ENCODE data around the gene RFXAP. TPM values are rescaled to one million over a fixed set of nuclear protein-coding genes. Genes with fewer than 3 reads are reported as not detected.

The RFXAP gene
- polyA plus RNA-seq, 3 donors: 1.1 to 3.3 (median 1.8) TPM

DNA sequence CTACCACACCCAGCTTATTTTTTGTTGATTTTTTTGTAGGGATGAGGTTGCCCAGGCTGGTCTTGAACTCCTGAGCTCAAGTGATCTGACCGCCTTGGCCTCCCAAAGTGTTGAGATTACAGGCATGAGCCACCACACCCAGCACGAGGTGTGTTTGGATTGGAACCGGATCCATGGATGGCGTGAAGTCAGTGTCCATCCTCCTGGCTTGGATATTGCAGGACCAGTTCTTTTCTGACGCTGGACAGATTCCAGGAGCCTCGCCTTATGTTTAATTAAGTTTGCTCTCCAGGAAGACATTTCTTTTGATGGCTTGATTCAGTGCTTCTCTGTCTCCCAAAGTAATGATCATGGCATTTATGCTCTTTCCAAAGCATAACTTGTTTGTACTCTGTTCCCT, 14.4 kb upstream of the RFXAP start:
- no peak for DNase-seq
- H3K79me2 ChIP-seq (ENCODE audit: insufficient read depth, low read length): no peaks in the 10 kb centered on the region
- no peaks in the 10 kb centered on the region for H3K36me3 ChIP-seq (replicated peaks in 1 of 2; ENCODE audit: control insufficient read depth in 1 of 2, insufficient read depth in 2 of 2, low read length in 2 of 2)
- no peak overlapping the region for H3K27ac Mint-ChIP-seq
- 94% methylated on average over 6 of the region's 6 CpGs for WGBS (ENCODE audit: insufficient coverage)
- H4K20me1 ChIP-seq (ENCODE audit: insufficient read depth, low read length): no peaks in the 10 kb centered on the region
- H3K9me3 Mint-ChIP-seq: no peaks in the 10 kb centered on the region
- no peak overlapping the region for H3K9ac ChIP-seq (ENCODE audit: insufficient read depth, low read length, poor library complexity, severe bottlenecking)
- H3K4me3 ChIP-seq (replicated peaks in 1 of 3; ENCODE audit: low read depth in 2 of 3, low read length in 3 of 3): no peak overlapping the region
- no peaks in the 10 kb centered on the region for H3K9me3 ChIP-seq (replicated peaks in 1 of 2; ENCODE audit: control insufficient read depth in 1 of 2, insufficient read depth in 1 of 2, low read length in 2 of 2)
- peaks cover 9% of the 10 kb centered on the region for H3K4me1 Mint-ChIP-seq
- H2AFZ ChIP-seq (ENCODE audit: insufficient read depth, low read depth, low read length, poor library complexity, severe bottlenecking): no peak overlapping the region
- H3K4me1 ChIP-seq (ENCODE audit: control insufficient read depth in 1 of 2, insufficient read depth in 2 of 2, low read length in 2 of 2): no peaks in the 10 kb centered on the region
- H3K27me3 Mint-ChIP-seq (ENCODE audit: low read depth in 3 of 3): peaks cover 2 to 3% (median 3%) of the 10 kb centered on the region in 3 donors
- H3K4me3 Mint-ChIP-seq: no peak overlapping the region
- intact Hi-C loops (cut with micrococcal nuclease): no loop called here
- TF ChIP-seq, protein P1, sequence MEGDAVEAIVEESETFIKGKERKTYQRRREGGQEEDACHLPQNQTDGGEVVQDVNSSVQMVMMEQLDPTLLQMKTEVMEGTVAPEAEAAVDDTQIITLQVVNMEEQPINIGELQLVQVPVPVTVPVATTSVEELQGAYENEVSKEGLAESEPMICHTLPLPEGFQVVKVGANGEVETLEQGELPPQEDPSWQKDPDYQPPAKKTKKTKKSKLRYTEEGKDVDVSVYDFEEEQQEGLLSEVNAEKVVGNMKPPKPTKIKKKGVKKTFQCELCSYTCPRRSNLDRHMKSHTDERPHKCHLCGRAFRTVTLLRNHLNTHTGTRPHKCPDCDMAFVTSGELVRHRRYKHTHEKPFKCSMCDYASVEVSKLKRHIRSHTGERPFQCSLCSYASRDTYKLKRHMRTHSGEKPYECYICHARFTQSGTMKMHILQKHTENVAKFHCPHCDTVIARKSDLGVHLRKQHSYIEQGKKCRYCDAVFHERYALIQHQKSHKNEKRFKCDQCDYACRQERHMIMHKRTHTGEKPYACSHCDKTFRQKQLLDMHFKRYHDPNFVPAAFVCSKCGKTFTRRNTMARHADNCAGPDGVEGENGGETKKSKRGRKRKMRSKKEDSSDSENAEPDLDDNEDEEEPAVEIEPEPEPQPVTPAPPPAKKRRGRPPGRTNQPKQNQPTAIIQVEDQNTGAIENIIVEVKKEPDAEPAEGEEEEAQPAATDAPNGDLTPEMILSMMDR (IDR thresholded peaks at IDR 0.05): no peak
- H3K36me3 Mint-ChIP-seq: no peaks in the 10 kb centered on the region
- H3K27me3 ChIP-seq (ENCODE audit: control insufficient read depth in 2 of 2, insufficient read depth in 2 of 2, low read length in 2 of 2): no peaks in the 10 kb centered on the region
- H3K27ac ChIP-seq (ENCODE audit: low read depth in 1 of 2, low read length in 2 of 2): no peak overlapping the region
- no peak overlapping the region for H3K4me2 ChIP-seq (replicated peaks; ENCODE audit: extremely low read depth, low read length, poor library complexity, severe bottlenecking)

DNA sequence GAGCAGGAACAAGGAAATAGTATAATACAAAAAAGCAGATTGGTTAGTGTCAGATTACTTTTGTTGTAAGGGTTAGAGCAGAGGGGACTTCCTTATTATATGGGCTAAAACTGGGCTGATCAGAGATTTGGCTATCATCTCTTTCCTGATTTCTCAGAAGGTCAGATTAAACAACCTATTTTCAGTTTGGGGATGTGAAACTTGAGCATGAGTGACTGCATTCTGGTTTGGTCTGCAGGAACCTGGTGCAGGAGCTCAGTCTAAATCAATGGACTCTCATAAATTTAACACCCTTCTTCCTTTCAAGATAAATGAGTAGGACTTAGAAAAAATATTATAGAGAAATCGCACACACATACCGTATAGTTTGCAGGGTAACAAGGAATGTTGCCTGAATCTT, 12.9 kb upstream of the RFXAP start:
- Mint-ChIP-seq H3K27me3 (ENCODE audit: low read depth in 3 of 3) (peaks cover 1 to 3% (median 2%) of the 10 kb centered on the region in 3 donors), H3K36me3 (no peaks in the 10 kb centered on the region), H3K4me3 (no peak overlapping the region), H3K27ac (no peak overlapping the region), H3K4me1 (peaks cover 9% of the 10 kb centered on the region), H3K9me3 (no peaks in the 10 kb centered on the region)
- Histone ChIP-seq H3K79me2 (ENCODE audit: insufficient read depth, low read length) (no peaks in the 10 kb centered on the region), H3K27ac (ENCODE audit: low read depth in 1 of 2, low read length in 2 of 2) (no peak overlapping the region), H3K4me2 (replicated peaks; ENCODE audit: extremely low read depth, low read length, poor library complexity, severe bottlenecking) (no peak overlapping the region), H3K4me1 (ENCODE audit: control insufficient read depth in 1 of 2, insufficient read depth in 2 of 2, low read length in 2 of 2) (no peaks in the 10 kb centered on the region), H2AFZ (ENCODE audit: insufficient read depth, low read depth, low read length, poor library complexity, severe bottlenecking) (no peak overlapping the region), H4K20me1 (ENCODE audit: insufficient read depth, low read length) (no peaks in the 10 kb centered on the region), H3K9ac (ENCODE audit: insufficient read depth, low read length, poor library complexity, severe bottlenecking) (no peak overlapping the region), H3K27me3 (ENCODE audit: control insufficient read depth in 2 of 2, insufficient read depth in 2 of 2, low read length in 2 of 2) (no peaks in the 10 kb centered on the region), H3K9me3 (replicated peaks in 1 of 2; ENCODE audit: control insufficient read depth in 1 of 2, insufficient read depth in 1 of 2, low read length in 2 of 2) (no peaks in the 10 kb centered on the region), H3K4me3 (replicated peaks in 1 of 3; ENCODE audit: low read depth in 2 of 3, low read length in 3 of 3) (no peak overlapping the region), H3K36me3 (replicated peaks in 1 of 2; ENCODE audit: control insufficient read depth in 1 of 2, insufficient read depth in 2 of 2, low read length in 2 of 2) (no peaks in the 10 kb centered on the region)
- DNase-seq: no peak
- WGBS (ENCODE audit: insufficient coverage): no CpG with 5 or more reads among the region's 2 CpGs
- intact Hi-C loops (cut with micrococcal nuclease): no loop called here
- TF ChIP-seq, protein P1 (IDR thresholded peaks at IDR 0.05): no peak
